ENCODE results near the gene ZNF385B. TPM values are rescaled to one million over a fixed set of nuclear protein-coding genes. Genes with fewer than 3 reads are reported as not detected.

Gene ZNF385B
- total RNA-seq, 1 experiment from 2014 or later, result 9.3 TPM

GRCh38 chr2:179460181-179460929, 401.1 kb downstream of the ZNF385B start:
- H3K4me3 ChIP-seq (replicated peaks in 1 of 2; ENCODE audit: low read depth in 1 of 2, low read length in 2 of 2), result no peak overlapping the region
- ATAC-seq (peak; percentile 88), DNase-seq (ENCODE audit: low read depth, low spot score) (peak; percentile 83)
- H4K20me1 ChIP-seq (ENCODE audit: insufficient read depth), result no peaks in the 10 kb centered on the region
- H3K27me3 ChIP-seq (ENCODE audit: insufficient read depth, low read length), result no peaks in the 10 kb centered on the region
- H3K27ac ChIP-seq (ENCODE audit: low read depth, low read length), result peak overlapping the region; percentile 74; the same call in 1 of the 2 replicates
- no peak overlapping the region for H2AFZ ChIP-seq (ENCODE audit: low read depth, low read length, poor library complexity, severe bottlenecking)
- intact Hi-C loops (cut with micrococcal nuclease), result no loop called here
- H3K9ac ChIP-seq (ENCODE audit: low read length), result peak overlapping the region; percentile 0; the same call in 1 of the 2 replicates
- ChIA-PET POLR2A (no interaction called here), RAD21 (ENCODE audit: low non-redundant PET in 1 of 2, low total read pairs in 2 of 2, uncharacterized antibody in 2 of 2, unreplicated experiment in 2 of 2) (no interaction called here), CTCF (no interaction called here)
- no TSS peak for BruUV-seq (replicated peaks)
- H3K4me1 ChIP-seq (ENCODE audit: control insufficient read depth in 1 of 2, insufficient read depth in 2 of 2, low read length in 2 of 2), result peaks cover 5 to 35% of the 10 kb centered on the region in 2 experiments
- H3K9me3 ChIP-seq (ENCODE audit: control insufficient read depth in 1 of 2, insufficient read depth in 1 of 2, low read depth in 1 of 2, low read length in 2 of 2), result peaks cover 0 to 8% of the 10 kb centered on the region in 2 experiments; a peak in 1 of 4 replicates
- no peaks in the 10 kb centered on the region for H3K9me2 ChIP-seq (ENCODE audit: insufficient read depth)
- H3K36me3 ChIP-seq (ENCODE audit: control insufficient read depth in 1 of 2, insufficient read depth in 2 of 2, low read length in 2 of 2), result 0 out of 4 replicates have a peak, but pooled peaks cover 0 to 11% of the 10 kb centered on the region in 2 experiments
- H3K79me2 ChIP-seq (ENCODE audit: insufficient read depth, low read length), result no peaks in the 10 kb centered on the region
- peak overlapping the region; percentile 43 for H3K4me2 ChIP-seq (ENCODE audit: low read length)
- TF ChIP-seq SIN3A (IDR thresholded peaks at IDR 0.05; ENCODE audit: low read depth), result no peak
- TF ChIP-seq ELF1 (IDR thresholded peaks at IDR 0.05; ENCODE audit: borderline replicate concordance, low read depth), result no peak
- TF ChIP-seq EZH2phosphoT487 (IDR thresholded peaks at IDR 0.05; ENCODE audit: borderline replicate concordance), result no peak
- TF ChIP-seq CEBPB (IDR thresholded peaks at IDR 0.05; ENCODE audit: low read depth), result peak; percentile 72
- TF ChIP-seq RAD21 (IDR thresholded peaks at IDR 0.05; ENCODE audit: low read depth), result no peak
- TF ChIP-seq FOSL1 (IDR thresholded peaks at IDR 0.05; ENCODE audit: low read depth), result peak; percentile 99
- 0 out of 2 replicates have a peak, but pooled peaks have one; percentile 35 for TF ChIP-seq POLR2AphosphoS5 (IDR thresholded peaks at IDR 0.05; ENCODE audit: low read depth, low read length)
- peak; percentile 98 for TF ChIP-seq JUND (IDR thresholded peaks at IDR 0.05)
- no peak for TF ChIP-seq ZBTB33 (IDR thresholded peaks at IDR 0.05; ENCODE audit: extremely low read depth, insufficient replicate concordance, low read length)
- TF ChIP-seq EZH2 (IDR thresholded peaks at IDR 0.05), result no peak
- TF ChIP-seq REST (IDR thresholded peaks at IDR 0.05; ENCODE audit: low read depth), result no peak
- TF ChIP-seq MAX (IDR thresholded peaks at IDR 0.05), result peak; percentile 39; the same call in 1 of the 2 replicates
- no peak for TF ChIP-seq TCF7L2 (IDR thresholded peaks at IDR 0.05; ENCODE audit: borderline replicate concordance, extremely low read depth, insufficient read depth, insufficient read length)
- TF ChIP-seq CBX3 (IDR thresholded peaks at IDR 0.05; ENCODE audit: low read depth), result peak; percentile 97
- peak; percentile 73 for TF ChIP-seq SRF (IDR thresholded peaks at IDR 0.05; ENCODE audit: low read depth)
- TF ChIP-seq ATF3 (IDR thresholded peaks at IDR 0.05), result peak; percentile 57
- peak; percentile 91 for TF ChIP-seq SP1 (IDR thresholded peaks at IDR 0.05; ENCODE audit: low read depth)
- TF ChIP-seq CTCF (IDR thresholded peaks at IDR 0.05 in 2 of 3, conservative IDR thresholded peaks at IDR 0.05 in 1 of 3; ENCODE audit: borderline replicate concordance in 1 of 3, insufficient read depth in 1 of 3, low read depth in 2 of 3, low read length in 2 of 3), result no peak
- TF ChIP-seq ZNF274 (IDR thresholded peaks at IDR 0.05; ENCODE audit: low read depth, low read length), result no peak

Measured in HCT116 (cell line).